Measurements from ENCODE around the gene LARGE1. TPM values are rescaled to one million over a fixed set of nuclear protein-coding genes. Genes with fewer than 3 reads are reported as not detected.
"Not testable (repeated sequence)": the region's sequence is repeated elsewhere in the genome, so short reads cannot be mapped to it uniquely, and the experiment has no call there.

The LARGE1 gene
- total RNA-seq, 2 donors from 2014 or later, result 48.7 to 94.4 TPM

DNA sequence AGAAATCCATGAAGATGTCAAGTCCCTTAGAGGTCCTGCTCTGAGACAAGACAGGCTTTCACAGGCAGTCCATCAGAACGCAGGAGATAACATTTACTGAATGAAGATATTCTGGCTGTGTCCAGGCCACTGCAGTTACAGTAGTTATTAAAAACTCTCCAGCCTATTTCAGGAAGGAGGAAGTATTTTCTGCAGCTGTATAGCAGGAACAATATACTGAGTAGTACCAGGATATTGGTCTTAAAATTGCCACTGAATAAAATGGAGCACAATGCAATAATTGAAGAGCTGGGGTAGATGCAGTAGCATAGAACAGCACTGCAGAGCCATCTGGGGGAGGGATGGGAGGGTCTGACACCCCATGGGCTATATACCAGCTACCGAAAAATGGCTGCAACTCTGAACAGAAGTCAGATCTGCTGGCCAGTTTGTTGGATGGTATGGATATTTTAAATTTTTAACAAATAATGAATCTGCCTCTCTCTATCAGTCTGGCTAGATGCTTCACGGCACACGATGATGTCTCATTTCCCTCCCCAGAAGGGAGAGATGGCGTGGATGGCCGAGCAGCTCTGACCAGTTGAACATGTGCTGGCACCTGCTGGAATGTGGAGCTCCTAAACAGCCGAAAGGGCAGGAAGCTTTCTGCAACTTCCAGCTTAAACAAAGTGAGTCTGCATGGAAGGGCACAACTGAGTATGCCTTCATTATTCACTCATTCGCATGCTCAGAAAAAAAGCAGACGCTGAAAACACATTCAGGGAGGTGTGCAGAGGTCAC is 520.0 kb downstream of the LARGE1 start:
- DNase-seq (ENCODE audit: low spot score), result no peak
- intact Hi-C loops (cut with DNase I), result no loop called here

DNA sequence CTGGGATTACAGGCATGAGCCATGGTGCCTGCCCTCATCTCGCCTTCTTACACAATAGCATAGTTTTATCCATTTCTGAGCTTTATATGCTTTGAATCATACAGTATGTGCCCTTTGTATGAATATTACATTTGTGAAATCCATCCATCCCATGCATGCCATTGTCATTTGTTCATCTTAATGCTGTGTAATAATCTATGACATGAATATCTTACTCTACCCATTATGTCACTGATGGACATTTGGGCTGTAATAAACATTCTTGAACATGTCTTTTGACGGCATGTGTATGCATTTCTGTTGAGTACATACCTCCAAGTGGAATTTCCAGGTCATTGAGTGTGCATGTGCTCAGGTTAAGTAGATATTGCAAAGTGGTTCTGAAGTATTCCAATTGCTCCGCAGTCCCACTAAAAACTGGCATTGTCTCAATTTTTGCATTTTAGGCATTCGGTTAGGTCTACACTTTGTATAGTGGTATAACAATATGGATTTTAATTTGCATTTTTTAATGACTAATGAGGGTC is 522.8 kb downstream of the LARGE1 start:
- intact Hi-C loops (cut with DNase I), result no loop called here
- DNase-seq (ENCODE audit: low spot score), result no peak

DNA sequence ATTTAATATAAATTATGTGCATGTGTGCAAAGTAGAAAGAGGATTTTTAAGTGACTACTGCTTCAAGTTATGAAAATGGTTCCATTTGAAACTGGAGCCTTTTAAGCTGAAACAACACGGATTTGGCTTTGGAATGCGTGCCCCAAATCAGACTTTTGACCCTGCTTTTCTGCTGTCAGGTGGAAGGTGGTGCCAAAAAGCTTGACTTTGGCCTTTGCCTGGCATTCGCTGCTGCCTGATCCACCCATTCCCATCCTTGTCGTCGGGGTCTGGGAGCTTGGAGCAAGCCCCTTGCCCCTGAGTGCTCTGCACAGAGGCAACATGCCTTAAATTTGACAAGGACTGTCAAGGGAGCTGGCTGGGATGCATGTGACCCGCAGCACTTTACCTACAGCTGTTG is 526.8 kb downstream of the LARGE1 start:
- DNase-seq (ENCODE audit: low spot score), result no peak
- intact Hi-C loops (cut with DNase I), result no loop called here

DNA sequence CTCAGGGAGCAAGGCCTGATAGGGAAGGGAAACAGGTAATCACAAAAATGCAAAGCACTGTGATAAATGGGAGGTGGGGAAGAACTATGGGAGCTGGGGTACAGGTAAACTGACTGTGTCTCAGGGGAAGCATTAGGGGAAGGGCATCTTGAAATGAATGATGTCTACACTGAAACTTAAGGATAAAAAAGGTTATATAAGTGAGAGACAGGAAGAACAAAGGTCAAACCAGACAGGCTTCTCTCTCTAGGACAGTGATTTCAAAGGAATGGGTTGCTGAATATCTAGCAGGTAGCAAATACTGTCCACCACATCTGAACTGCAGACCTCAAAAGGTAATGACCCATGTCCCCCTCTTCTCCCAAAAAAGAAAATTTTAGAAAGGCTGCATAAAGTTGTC is 529.0 kb downstream of the LARGE1 start:
- intact Hi-C loops (cut with DNase I), result no loop called here
- no peak for DNase-seq (ENCODE audit: low spot score)

DNA sequence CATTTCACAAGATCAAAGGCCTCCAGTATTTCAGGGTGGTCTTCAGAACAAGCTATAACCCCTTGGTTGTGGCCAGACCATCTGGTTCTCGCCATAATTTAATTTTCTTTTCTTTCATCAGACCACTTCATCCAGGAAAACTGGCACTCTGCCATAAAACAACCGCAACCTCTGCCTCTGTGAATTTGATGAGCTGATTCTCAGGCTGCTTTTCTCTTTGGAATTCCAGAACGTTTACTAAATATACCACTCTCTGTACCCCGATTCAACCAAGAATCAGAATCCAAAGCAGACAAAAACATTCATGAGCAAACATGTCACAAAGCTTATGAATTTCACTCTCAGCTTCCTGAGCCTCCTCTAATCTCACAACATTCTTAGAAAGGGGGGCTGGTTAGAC is 530.3 kb downstream of the LARGE1 start:
- DNase-seq (ENCODE audit: low spot score), result no peak
- intact Hi-C loops (cut with DNase I), result no loop called here

DNA sequence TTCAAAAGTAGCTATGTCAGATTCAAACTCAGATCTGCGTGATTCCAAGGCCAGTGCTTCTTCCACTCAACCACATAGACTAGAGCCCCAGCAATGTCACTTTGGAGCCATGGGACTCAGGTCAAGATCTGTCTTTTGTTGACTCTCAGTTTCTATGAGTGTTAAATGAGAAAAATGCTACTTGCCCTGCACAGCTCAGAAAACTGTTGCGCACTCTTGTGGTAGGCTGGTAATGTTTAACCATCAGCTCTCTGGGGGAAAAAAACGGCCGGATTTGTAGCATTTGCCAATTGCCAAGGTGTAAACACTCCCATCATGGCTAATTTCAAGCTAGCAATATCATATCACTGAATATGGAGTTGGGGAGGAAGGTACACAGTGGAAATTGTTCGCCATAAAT is 534.0 kb downstream of the LARGE1 start:
- intact Hi-C loops (cut with DNase I), result no loop called here
- no peak for DNase-seq (ENCODE audit: low spot score)

DNA sequence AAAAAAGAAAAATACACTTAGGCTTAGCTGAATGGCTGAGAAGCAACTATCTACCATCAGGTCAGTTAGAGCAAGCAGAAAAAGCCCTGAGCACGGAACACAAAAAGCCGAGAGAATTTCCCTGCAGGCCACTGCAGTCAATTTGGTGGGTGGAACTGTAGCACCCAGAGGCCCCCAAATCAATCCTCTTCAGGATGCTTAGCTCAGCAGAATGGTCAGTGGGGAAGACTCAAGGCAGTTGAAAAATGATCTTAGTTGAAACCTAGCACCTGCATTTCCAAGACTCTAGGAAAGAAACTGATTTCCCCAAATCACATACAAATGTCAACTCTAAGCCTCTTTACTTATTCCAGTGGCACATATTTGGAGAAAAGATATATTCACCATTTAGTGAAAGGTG is 534.7 kb downstream of the LARGE1 start:
- intact Hi-C loops (cut with DNase I), result no loop called here
- DNase-seq (ENCODE audit: low spot score), result no peak

DNA sequence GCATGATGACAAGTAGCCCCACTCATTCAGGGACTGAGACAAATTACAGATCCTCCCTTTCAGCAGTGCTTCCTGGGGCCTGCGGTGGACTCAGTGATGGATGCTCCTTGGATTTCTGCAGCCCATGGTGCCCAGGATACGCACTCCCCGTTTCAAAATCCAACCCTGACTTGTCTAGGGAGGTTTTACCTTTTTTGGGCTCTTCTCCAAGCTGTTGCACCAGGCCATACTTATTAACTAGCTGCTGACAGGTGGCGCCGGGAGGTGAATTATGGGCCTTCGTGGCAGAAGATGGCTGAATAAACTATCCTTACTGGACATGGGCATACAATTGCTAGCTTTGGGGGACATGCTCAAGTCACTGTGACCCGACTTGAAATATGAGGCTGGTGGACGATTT is 537.8 kb downstream of the LARGE1 start:
- intact Hi-C loops (cut with DNase I), result no loop called here
- no peak for DNase-seq (ENCODE audit: low spot score)

DNA sequence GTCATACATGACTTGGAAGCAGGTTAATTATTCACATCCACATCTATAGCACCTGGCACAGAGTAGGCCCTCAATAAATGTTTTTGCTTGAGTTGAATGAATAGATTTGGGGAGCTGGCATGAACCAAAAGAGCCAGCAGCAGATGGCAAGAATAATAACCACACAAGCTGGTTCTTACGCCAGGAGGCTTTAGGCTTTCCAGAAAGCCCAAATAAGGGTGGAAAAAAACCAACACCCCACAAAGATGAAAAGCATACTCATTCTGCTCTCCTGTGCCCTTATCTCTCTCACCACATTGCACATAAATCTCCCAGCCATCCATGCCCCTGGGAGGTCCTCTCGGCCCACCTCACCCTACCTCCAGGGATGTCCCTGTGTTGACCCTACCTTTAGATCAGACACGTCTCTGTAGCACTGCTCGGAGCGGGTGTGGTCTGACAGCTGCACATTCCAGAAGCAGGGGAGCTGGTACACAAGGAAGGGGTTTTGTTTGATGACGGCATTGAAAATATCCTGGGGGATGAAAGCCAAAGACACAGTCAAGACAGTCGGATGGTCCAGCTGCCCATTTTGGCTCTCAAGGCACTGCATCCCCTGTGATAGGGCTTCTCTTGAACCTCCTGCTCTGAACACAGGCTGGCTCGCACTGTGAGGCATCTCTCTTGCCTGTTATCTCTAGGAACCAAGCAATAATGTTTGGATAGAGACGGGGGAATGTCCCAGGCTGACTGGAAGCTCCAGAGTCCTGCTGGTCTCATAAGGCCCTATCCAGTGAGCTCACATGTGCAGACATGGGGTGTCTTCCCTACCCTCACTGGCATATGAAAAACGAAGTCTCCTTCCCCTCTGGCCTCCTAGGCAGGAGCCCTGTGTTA is 538.5 kb downstream of the LARGE1 start:
- DNase-seq (ENCODE audit: low spot score), result no peak
- intact Hi-C loops (cut with DNase I), result no loop called here

DNA sequence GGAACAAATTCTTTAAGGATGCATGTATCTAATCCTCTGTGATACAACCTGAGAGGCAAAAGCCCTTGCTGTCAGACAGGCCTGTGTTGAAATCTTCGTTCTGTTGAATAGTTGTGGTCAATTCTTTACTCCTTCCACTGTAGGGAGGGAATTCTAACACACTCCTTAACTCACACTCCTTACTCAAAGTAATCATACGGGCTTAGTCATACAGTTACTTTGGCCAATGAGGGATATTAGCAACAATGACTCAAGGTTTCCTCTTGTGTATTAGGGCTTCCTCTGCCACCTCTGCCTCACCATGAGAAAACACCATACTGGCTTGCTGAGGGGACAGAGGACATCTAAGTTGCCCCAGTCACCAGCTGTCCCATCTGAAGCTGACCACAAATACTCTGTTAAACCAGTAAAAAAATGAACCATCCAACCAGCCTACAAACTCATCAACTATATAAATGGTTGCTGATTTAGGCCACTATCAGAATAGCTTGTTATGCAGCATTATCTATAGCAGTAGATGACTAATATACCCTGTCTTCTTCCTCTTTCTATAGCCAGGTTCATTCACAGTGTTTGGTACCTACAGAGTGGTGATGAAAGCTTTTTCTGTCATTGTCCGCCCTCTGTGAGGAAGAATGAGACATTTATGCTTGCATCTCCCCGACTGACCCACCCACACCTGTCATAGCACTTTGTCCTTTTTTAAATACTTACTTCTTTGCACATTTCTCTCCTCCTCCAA is 539.3 kb downstream of the LARGE1 start:
- intact Hi-C loops (cut with DNase I), result no loop called here
- DNase-seq (ENCODE audit: low spot score), result no peak

DNA sequence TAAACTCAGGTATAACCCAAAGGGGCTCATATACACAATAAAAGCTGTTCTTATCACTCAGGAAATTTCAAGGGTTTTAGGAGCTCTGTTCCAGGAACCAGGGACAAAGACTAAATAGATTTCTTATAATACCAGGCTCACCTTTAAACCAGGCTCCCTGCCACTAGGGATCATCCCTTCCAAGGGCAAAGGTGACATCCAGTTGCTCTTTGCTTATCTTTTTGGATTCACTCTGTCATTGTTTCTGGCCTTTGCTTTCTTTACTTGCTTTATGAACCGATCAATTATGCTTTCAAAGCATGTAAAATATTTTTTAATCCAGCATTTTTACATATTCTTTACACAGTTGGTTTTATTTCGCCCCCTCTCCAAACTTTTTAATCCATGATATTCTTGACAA is 540.4 kb downstream of the LARGE1 start:
- no peak for DNase-seq (ENCODE audit: low spot score)

DNA sequence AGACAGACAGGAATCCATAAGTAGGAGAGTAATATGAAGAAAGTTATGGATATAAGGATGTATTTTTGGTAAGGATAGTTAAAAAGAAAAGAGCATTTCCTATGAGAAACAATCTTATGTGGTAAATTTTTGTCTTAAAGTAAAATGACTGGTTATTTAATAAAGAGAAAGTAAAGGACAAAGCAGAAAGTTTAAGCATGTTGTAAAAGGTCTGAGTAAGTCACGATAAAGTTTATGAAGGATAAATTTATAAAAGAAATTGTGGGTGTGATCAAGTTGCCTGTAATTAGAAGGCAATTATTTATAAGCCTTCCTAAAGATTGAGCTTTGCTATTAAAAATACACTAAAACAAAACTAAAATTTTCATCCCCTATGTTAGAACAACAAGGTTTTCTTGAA is 547.4 kb downstream of the LARGE1 start:
- DNase-seq (ENCODE audit: low spot score), result no peak
- intact Hi-C loops (cut with DNase I), result no loop called here

More for the DNA sequence above, 540.4 kb downstream of the LARGE1 start:
- intact Hi-C loops (cut with DNase I), result no loop called here

DNA sequence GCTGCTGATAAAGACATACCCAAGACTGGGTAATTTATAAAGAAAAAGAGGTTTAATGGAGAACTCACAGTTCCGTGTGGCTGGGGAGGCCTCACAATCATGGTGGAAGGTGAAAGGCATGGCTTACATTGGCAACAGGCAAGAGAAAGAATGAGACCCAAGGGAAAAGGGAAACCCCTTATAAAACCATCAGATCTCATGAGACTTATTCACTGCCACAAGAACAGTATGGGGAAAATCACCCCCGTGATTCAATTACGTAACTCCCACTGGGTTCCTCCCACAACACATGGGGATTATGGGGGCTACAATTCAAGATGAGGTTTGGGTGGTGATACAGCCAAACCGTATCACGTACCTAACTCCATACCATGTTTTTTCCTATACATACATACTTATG is 557.0 kb downstream of the LARGE1 start:
- intact Hi-C loops (cut with DNase I), result loop anchor here in 1 of 2 donors (5.0 kb wide), 1 partner anchor 1381 kb away; no protein-coding TSS in a partner anchor
- not testable (repeated sequence) for DNase-seq (ENCODE audit: low spot score)

DNA sequence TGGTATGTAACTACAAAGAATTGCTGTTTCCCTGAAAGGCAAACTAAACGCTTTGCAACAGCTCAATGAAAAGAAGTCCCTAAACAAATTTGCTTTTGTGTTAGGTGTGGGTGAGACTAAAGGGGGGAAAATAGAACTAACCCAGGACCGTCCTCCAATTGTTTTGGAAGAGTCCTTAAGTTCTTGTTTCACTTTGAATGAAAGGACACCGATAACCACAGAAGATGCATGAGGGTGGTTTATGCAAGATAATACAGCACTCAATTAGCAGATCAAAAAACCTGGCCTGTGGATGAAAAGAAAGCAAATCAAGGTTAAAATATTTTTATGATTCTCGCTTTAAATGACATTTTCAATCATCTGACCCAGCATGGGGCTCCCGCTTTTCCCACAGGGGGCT is 557.6 kb downstream of the LARGE1 start:
- intact Hi-C loops (cut with DNase I), result loop anchor here in 1 of 2 donors (5.0 kb wide), 1 partner anchor 1380 kb away; no protein-coding TSS in a partner anchor
- DNase-seq (ENCODE audit: low spot score), result no peak

DNA sequence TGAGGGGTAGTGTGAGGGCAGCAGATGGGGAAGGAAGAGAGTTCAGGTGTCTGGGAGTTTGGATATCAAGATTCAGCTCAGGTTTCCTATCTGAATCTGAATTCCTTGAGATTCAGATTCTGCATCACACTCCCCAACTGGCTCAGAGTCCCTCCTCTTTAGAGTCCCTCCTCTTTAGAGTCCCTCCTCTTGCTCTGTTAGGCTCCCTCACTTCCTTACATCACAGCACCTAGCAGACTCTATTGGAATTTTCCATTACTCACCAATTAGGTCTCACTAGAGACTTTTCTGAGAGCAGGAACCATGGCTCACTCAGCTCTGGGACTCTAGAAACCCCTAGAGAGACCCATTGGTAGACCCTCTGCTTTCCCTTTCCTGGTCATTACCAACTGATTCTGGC is 558.7 kb downstream of the LARGE1 start:
- no peak for DNase-seq (ENCODE audit: low spot score)
- intact Hi-C loops (cut with DNase I), result loop anchor here in 1 of 2 donors (5.0 kb wide), 1 partner anchor 1379 kb away; no protein-coding TSS in a partner anchor

DNA sequence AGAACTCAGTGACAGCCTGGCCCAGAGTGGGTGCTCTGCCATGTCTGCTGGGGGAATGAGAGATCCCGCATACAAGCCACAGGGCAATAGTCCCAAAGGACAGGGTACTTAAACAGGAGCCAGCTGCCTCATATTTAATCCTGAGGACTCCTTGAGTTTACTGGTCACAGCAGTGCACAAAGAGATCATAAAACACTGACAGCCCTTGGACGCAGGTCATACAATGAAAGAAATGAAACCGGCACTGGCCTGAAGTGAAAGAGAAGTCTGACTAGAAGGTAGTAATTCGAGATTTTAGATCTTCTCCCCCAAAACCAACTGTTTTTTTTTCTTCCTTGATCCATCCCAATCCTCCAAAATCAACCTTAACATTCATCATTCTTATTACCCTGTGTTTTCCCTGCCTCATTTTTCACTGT is 562.3 kb downstream of the LARGE1 start:
- no peak for DNase-seq (ENCODE audit: low spot score)
- intact Hi-C loops (cut with DNase I), result no loop called here

DNA sequence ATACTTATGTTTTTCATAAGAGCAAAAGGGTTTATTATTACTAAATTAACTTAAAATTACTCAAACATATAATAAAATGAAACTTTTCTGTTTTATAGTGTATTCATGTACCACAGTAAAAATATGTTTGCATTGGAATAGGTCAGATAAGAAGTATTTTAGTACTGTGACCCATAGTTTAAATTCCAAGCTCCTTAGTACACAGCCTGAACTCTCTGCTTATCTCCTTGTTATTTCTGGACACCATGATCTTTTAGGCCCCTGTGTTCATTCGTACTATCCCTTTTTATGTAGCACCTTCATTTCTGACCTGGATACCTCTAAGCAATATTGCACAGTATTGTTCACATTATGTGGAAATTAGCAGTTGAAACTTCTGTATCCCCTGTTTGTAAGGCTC is 565.3 kb downstream of the LARGE1 start:
- DNase-seq (ENCODE audit: low spot score), result no peak

DNA sequence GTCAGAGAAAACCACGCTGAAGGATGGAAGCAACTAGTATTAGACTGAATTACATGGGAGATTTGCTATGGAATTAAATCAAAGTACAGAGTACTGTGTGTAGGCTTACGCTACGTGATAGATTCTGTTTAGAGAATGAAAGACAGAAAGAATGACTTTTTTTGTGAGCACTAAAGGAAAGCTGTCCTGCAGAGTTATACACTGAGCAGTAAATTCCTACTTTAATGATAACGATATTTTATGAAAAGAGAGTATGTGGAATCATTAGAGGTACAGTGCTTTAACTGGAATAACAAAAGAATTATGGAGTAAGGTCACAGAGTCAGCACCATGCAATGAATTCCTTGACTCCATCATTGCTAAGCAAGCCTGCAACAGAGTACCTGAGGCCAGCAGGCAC is 566.8 kb downstream of the LARGE1 start:
- intact Hi-C loops (cut with DNase I), result no loop called here
- no peak for DNase-seq (ENCODE audit: low spot score)

More for the DNA sequence above, 565.3 kb downstream of the LARGE1 start:
- intact Hi-C loops (cut with DNase I), result no loop called here

DNA sequence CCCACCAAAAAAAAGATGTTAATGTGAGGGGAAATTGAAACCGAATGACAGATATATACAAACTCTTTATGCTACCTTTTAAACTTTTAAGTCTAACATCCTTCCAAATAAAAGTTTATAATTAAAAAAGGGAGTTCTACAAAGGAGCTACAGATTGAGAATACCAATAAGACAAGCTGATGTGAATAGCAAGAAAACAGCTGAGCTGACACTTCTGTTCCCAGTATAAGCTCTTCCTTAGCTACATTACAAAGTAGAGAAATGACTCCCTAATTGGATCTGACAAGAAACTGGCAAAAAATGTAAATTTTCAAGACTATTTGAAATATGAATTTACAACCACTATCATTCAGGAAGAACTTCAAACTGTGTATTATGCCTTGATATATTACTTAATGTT is 567.5 kb downstream of the LARGE1 start:
- no peak for DNase-seq (ENCODE audit: low spot score)
- intact Hi-C loops (cut with DNase I), result no loop called here

DNA sequence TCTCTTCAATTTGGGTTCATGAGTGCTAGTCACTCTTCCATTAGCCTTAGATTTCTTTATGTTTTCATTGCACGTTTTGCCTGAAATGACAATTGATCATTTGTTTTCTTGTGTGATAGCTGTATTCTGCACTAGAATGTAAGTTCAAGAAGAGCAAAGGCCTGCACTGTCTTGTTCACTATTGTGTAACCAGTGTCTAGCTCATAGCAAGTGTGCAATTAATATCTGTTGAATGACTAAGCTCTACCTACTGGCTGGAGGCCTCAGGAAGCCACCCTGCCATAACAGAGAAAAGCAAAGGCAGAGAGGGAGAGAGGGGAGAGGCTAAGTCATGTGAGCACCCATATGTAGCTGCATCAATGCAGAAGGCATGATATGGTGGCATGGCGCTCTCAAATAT is 569.3 kb downstream of the LARGE1 start:
- no peak for DNase-seq (ENCODE audit: low spot score)
- intact Hi-C loops (cut with DNase I), result no loop called here
